Activated gamma-delta T cell treated with Interleukin-2 at 50 U/mL for 16 hours (primary cell): ENCODE data around the gene SLC35E2B.

Source experiments
- DNase-seq: peaks from one replicate; pipeline ENCODE4 v3.0.0-alpha.2; 2020

SLC35E2B gene

DNA sequence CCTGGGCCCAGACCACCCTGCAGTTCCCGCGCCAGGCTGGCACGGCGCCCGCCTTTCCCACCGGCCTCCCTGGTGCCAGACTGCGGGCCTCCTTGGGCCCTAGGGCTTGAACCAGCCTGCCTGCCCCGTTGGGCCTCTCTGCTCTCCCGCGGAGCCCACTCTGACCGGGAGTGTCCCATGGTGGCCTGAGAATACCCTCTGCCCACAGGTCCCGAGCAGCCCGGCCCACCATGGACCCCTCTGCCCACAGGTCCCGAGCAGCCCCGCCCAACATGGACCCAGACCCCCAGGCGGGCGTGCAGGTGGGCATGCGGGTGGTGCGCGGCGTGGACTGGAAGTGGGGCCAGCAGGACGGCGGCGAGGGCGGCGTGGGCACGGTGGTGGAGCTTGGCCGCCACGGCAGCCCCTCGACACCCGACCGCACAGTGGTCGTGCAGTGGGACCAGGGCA, 69.4 kb downstream of the SLC35E2B start:
- DNase-seq = no peak

DNA sequence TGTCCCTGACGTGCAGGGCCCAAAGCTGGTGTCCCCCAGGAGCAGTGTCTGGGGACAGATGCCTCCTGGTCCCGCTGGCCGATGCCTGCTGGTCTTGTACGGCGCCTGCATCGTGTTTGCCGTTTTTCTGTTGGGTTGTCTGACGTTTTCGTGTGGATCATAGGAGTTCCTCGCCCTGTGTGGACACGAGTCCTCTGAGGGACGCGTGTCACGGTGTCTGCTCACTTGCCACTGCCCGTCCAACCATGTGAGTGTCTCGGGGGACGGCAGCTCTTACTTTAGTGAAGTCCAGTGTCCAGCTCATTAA, 69.9 kb downstream of the SLC35E2B start:
- no peak for DNase-seq

DNA sequence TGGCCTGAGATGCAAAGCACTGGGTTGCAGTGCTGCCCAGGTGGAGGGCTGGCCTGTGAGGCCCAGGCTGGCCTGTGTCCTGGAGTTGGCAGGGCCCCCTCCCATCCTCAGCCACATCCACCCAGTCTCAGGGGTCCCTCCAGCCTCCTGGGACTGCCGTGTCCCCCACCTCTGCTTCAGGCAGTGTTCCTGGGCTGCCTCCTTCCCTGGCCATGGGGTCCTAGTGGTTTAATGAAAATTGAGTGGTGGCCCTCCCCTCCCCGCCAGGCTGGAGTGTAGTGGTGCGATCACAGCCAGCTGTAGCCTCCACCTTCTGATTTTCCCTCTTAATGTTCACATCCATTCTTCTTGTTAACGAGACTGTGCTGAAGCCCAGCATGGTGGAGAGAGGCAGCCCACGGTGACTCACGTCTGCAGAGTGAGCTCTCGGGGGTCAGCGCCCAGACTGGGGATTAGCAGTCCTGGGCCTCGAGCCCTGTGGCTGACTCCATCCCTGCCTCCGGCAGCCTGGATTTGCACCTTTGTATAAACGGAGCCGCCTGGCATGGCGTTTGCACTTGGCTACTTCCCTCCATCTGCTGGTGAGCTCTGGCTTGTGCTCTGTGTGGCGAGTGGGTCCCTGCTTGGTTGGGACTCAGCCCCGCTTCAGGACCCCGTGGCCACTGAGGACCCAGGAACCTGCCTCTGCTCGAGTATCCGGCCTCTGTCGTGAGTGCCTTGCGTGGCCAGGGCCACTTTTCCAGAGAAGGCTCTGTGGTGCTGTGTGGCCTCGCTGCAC, 70.4 kb downstream of the SLC35E2B start:
- no peak for DNase-seq

DNA sequence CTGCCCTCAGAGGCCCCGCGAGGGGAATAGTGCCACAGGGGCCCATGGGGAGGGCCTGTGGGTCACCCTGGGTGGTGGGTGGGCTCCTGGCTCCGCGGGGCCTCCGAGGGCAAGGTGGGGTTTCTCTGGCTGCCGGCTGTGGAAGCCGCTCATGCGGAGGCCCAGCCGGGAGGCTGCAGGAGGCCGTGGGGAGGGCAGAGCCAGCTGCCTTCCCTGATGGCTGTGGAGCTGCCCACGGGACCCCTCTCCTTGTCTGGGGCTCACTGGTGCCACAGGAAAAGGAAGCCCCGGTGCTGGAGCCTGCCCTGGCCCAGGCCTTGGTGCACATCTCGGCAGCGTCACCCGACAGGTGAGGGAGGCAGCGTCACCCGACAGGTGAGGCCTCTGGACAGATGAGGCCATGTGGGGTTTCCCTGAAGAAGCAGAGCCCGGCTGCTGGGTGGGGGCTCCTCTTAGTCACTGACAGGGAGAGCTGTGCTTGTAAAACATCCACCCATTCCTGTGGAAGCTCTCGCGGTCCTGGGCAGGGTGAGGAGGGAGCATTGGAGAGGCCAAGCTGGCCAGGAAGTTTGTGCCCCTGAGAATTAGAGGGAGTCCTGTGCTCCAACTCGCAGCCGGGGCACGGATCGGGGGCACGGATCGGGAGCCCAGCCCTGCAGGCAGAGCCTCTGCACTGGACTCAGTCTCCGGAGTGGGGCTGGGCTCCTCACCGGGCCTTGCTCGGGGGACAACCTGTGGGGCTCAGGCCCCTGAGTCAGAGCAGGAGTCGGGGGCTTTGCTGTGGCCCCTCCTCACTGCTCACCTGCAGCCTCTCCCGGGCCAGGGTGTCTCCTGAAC, 71.2 kb downstream of the SLC35E2B start:
- DNase-seq = no peak

DNA sequence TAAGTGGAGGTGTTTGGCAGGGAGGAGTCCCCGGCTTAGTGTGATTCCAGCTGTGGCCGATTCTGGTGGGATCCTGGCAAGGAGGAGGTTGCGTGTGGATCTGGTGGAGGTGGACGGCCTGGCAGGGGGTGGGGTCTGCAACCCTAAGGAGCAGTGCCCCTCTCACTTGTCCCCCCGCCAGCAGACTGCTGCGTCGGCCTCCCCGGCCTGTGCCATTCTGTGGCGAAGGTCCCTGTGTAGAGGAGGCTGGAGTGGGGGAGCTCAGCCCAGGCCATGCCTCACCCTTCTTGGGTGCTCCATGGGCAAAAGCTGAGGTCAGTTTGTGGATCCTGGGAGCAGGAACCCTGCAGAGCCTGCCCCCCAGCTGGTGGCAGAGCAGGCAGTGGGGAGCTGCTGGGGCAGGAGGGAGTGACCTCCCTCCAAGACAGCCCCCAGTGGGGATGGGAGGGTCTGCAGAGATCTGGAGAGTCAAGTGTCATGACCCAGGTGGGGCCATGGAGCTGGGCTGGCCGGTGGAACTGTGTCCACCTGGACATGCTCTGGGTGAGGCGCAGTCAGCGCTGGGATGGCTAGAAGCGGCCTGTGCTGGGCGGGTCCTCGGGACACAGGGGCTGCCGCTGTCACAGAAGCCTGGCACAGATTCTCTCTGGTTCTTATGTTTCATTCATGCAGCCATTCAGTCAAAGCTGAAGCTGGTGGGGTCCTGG, 72.0 kb downstream of the SLC35E2B start:
- DNase-seq = no peak

DNA sequence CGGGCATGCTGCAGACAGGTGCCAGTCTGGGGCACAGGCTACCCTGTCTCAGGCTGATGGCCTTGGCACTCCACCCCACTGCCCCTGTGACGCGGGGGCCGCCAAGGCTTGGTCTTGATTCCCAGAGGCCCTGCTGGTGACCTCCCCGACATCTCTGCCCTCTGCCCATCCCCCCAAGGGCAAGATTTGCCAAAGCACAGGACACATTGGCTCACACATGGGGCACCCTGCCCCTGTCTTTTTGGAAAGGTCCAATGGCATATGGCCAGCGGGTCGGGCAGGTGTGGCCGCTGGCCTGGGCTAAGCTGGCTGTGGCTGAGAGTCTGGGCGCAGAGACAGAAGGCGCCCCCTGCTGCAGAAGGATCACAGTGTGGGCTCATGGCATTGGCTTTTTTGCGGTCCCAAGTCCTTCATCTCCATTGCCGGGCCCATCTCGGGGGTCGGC, 72.7 kb downstream of the SLC35E2B start:
- no peak for DNase-seq

DNA sequence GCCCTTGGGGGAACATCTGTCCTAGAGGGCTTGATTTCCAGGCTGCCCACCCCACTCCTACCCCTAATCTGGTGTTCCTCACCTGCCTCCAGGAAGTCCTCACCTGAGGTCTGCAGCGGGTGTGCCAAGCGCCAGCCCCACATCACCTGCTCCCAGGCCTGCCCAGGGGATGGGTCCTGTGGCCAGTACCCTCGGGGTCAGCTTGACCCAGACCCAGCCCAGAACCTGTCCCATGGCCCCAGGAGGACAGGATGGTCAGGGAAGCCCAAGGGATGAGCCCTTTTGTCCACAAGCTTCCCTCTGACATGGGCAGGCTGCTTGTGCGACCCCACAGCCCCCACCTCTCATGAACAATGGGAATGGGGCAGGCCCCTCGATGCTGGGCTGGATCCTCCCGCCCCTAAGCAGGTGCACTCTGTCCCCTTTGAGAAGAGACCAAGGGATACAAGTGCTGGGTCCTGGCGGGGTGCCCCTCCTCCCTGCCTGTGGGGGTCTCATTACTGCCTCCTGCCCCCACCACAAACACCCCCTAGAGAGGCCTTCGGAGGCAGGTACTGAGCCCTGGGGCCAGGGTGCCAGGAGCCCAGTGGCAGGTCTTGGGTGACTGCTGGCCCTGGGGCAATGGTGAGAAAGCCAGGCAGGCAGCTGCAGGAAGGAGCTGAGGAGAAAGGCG, 74.1 kb downstream of the SLC35E2B start:
- no peak for DNase-seq

DNA sequence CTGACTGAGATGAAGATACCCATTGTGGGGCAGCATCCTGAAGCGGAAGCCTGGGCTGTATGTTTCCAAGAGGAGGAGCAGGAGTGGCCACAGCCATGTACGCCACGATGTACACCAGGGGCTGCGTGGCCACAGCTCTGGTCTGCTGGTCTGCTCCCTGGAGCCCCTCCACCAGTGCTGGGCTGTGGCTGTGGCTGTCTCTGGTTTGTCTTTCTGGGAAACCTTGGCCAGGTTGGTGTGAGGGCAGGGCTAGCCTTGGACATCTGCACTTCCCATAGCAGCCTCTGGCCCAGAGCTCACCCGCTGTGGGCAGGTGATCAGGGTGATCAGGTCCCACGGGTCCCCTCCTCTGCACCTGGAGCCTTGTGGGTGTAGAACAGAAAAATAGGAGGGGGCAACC, 74.7 kb downstream of the SLC35E2B start:
- DNase-seq = no peak

DNA sequence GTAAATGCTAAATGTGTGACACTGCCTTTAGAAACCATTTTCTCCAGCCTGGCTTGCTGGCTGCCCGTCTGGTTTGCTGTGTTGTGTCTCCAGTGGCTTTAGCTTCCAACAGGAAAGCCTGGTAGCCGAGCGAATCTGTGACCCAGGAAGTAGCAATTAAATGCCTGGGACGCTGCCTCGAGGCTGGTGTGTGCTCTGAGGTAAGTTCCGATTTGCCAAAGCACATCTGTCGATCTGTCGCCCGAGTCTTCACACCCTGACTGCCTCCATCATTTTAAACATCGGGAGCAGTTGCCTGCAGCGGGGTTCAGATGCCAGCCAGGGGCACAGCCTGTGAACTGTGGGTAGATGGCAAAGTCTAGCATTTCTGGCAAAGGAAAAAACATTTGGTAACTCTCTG, 75.1 kb downstream of the SLC35E2B start:
- DNase-seq = no peak

DNA sequence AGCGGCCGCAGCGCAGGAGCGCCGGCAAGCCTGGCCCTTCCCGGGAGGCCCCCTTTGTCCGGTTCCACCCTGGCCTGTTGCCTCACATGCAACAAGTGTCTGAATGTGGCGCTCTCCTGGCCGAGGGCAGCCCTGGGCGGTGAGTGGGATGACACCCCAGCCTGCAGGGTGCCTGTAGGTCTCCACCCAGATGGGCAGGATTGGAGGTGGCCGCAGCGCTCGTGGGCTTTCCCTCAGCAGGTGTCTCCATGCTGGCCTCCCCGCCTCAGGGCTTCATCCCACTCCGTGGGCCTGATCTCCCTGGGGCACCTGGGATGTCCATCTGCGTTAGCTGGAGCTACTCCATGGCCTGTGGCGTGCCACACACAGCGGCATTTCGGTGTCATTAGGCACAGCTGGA, 75.8 kb downstream of the SLC35E2B start:
- DNase-seq = no peak

DNA sequence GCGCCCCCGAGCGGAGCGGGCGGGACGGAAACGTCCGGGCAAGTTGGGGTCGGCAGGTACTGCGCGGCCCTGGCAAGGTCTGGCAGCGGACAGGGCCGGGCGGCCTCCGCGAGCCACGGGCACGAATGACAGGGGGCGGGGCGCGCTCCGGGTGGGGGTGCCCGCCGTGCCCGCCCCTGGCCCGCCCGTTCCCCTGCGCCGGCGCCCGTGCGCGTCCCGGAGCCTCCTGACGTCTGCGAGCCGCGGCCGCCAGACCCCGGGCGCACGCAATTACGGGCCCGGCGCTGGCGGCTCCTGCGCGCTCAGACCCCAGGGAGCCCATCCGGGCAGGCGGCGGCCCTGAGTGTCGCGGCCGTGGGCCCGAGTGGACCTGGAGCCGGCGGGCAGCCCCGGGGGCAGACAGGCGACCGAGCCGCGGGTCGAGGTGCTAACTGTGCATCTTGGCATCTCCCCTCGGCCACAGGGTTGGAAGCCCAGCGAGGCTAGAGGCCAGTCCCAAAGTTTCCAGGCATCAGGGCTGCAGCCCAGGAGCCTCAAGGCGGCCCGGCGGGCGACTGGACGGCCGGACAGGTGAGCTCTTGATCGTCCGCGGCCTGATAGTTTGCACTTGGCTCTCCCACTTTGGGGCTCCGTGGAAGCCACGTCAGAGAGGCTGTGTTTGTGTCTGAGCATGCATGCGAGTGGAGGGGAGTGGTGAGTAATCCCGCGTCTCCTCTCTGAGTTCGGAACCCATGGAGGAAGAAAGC, 76.4 kb downstream of the SLC35E2B start:
- DNase-seq = no peak

DNA sequence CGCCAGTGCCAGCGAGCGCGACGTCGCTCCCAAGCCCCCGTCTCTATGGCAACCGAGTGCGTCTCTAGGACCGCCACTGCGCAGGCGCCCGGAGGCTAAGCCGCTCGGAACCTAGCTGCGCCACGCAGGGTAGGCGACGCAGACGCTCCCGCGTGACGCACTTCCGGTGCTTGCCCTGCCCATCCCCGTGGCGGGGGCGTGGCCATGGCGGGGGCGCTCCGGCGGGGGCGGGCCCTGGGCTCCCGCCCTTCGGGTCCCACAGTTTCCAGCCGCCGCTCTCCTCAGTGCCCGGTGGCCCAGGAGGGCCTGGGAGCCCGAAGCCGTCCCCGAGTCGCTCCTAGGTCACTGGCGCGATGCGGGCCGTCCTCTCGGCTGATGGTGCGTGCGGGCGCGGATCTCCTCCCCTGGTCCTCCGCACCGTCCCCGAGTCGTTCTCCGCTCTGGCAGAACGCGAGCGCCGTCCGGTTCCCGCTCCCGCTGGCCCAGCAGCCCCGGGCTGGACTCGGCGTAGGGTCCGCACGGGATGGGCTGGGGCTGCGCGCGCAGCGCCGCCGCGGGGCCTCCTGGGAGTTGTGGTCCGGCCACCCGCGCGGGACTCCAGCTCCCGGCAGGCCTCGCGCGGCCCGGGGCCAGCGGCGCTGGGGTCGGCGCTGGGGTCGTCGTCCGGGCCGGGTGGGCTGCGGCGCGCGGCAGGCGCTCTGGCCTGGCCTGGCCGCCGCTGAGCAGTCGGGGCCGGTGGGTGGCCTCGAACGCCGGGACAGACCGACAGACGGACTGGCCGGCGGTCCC, 77.1 kb downstream of the SLC35E2B start, which contains the start of gene MIB2:
TSS of gene MIB2 (plus strand) at position 245 of the 789 bp plus-strand sequence. CDS start 7,953 bp downstream, outside the sequence.
- peak; percentile 97 for DNase-seq

DNA sequence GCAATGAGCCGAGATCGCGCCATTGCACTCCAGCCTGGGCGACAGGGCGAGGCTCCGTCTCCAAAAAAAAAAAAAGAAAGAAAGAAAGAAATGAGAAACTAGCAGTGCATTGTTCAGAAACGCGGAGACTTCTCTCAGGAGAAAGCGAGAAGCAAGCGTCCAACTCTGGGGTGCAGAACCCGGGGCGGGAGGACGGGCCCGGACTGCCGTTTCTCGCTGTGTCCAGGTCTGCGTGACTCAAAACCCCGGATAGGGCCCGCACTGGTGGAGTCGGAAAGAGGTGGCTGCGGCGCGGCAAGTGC, 77.7 kb downstream of the SLC35E2B start:
- DNase-seq = no peak

DNA sequence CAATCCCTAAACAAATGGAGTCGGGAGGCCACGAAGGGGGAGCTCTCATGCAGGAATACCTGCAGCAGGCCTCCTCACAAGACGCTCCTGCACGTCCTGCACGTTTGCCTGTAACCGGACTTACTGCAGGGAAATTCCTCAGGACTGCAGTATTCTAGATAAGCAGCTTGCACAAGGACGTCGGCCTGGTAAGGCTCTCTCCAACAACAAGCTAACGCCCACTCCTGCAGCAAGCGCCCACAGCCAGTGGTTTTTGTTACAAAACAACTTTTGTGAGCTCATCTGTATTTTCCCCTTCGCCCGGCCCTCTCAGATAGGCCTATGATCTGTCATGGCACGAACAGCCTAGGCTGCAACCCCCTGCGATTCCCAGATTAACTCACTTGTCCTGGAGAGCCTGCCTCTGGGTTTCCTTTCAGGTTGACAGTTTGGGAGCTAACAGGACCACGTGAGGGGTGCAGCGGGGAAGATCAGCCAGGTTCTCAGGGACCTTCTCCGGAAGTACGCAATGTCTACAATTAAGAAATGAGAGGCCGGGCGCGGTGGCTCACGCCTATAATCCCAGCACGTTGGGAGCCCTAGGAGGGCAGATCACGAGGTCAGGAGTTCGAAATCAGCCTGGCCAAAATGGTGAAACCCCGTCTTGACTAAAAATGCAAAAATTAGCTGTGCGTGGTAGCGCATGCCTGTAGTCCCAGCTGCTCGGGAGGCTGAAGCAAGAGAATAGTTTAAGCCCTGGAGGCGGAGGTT, 78.2 kb downstream of the SLC35E2B start:
- no peak for DNase-seq

DNA sequence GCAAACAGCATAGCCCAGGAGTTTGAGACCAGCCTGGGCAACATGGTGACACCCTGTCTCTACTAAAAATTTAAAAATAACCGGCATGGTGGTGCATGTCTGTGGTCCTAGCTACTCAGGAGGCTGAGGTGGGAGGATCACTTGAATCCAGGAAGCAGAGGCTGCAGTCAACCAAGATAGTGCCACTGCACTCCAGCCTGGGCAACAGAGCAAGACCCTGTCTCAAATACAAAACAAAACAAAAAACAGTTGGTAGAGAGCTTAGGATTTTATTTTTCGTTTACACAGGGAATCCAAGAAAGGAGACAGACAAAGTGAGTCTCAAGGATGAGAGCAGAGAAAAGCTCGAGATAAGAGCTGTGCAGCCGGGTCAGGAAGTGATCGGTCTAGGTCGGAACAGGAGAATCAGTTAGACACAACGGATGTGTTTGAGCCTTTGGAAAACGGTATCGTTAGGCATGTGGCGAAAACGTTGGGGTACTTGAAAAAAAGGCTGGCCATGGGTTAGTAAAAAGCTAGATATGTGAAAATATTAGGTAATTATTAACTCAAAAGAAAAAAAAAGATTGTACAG, 79.0 kb downstream of the SLC35E2B start:
- no peak for DNase-seq

DNA sequence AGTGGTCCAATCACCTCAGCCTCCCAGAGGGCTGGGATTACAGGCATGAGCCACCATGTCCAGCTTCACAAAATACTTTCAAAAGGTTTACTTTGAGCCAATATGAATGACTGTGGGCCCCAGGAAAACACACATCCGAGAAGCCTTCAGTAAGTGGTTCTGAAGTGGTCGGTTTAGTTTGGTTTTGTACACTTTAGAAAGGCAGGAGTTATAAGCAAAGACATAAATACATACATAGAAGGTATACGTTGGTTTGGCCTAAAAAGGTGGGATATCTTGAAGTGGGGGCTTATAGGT, 80.5 kb downstream of the SLC35E2B start:
- DNase-seq = no peak

DNA sequence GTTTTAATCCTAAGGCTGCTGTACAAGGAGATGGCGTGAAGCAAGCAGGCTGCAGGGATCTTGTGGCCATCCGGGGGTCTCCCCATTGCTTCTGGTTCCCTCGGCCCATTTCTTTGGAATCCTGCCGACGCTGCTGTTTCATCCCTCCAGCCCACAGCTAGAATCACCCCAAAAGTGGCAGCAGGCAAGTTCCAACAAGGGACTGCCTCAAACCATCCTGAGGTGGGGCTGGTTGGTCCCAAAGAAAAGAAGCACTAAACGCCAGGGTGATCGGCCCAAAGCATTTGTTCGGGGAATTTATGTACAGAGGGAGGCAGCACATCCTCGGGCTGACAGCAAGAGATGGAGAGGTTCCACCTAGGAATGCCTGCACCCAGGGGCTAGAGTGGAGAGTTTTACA, 81.8 kb downstream of the SLC35E2B start:
- no peak for DNase-seq

DNA sequence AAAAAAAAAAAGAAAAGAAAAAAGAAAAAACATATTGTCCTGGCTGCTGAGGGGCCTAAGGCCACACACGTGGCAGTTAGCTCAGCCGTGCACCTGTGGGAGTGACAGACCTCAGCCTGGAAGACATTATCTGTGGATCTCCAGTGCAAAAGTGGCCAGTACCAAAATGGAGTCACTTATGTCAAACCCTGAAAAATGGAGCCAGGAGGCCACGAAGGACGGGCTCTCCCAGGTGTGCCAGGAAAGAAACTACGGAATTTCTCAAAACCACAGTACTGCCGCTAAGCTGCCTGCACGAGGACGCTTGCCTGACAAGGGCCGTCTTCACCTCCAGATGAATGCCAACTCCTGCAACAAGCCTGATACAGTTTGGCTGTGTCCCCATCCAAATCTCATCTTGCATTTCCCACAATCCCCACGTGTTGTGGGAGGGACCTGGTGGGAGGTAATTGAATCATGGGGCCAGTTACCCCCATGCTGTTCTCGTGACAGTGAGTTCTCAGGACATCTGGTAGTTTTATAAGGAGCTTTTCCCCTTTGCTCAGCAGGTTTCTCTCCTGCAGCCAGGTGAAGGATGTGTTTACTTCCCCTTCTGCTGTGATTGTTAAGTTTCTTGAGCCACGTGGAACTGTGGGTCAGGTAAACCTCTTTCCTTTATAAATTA, 82.6 kb downstream of the SLC35E2B start:
- DNase-seq = no peak
